Measurements from ENCODE around the gene ARNT2.
A peak's percentile ranks its signal among the peaks of the same experiment; 100 is the strongest.

- TF ChIP-seq CTCF (IDR thresholded peaks at IDR 0.05): no peak
- TF ChIP-seq CEBPB (IDR thresholded peaks at IDR 0.05): peak; percentile 43 to 44; a peak in 2 of 4 replicates
- TF ChIP-seq ZSCAN20 (CRISPR knock-in tag; IDR thresholded peaks at IDR 0.05): no peak
- no peak for TF ChIP-seq SREBF2 (IDR thresholded peaks at IDR 0.05)
These were observed 33.2 kb downstream of the ARNT2 start for GRCh38 chr15:80437334-80437891.

All from A549 (cell line).